ENCODE results near the gene ARL11. TPM values are rescaled to one million over a fixed set of nuclear protein-coding genes. Genes with fewer than 3 reads are reported as not detected.

The ARL11 gene
- total and polyA plus RNA-seq, 2 of the 4 experiments (the other 2 are of a cell fraction) = not detected

DNA sequence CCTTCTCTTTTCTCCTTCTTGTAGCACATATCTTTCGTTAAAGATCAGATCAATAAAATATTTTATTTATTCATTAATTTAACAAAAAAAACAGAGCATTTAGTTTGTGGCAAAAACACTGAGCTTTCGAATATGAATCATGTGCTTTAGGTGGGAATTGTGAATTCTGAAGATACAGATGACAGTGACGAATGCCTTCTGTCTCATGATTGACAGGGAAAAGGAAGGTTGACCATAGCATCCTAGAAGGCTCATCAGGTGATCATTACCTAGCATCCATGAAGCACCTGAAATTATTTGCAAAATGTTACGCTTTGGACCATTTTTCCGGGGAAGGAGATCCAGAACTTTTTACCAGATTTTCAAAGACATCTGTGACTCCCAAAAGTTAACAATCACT, 3.8 kb downstream of the ARL11 start:
- H3K4me1 ChIP-seq (ENCODE audit: control insufficient read depth, insufficient read depth, low read length) = no peaks in the 10 kb centered on the region
- H3K36me3 ChIP-seq (ENCODE audit: control insufficient read depth, insufficient read depth, low read length) = no peaks in the 10 kb centered on the region
- no peaks in the 10 kb centered on the region for H3K9me3 ChIP-seq (ENCODE audit: control insufficient read depth, insufficient read depth, low read length)
- H3K9ac ChIP-seq (ENCODE audit: low read depth, low read length) = no peak overlapping the region
- no peak overlapping the region for H2BK20ac ChIP-seq (ENCODE audit: low read depth, low read length)
- no peak overlapping the region for H3K18ac ChIP-seq (ENCODE audit: low read depth, low read length)
- no peak overlapping the region for H2AK9ac ChIP-seq (replicated peaks; ENCODE audit: low read depth, low read length, poor library complexity)
- no peak overlapping the region for H2AK5ac ChIP-seq (ENCODE audit: low read depth, low read length)
- TF ChIP-seq POLR2A (IDR thresholded peaks at IDR 0.05; ENCODE audit: low read depth, low read length) = no peak
- no peak for TF ChIP-seq RFX5 (IDR thresholded peaks at IDR 0.05; ENCODE audit: low read depth, low read length)
- TF ChIP-seq ELK1 (IDR thresholded peaks at IDR 0.05; ENCODE audit: borderline replicate concordance, low read depth, low read length) = no peak
- no peak for TF ChIP-seq NFE2L2 (IDR thresholded peaks at IDR 0.05; ENCODE audit: low read depth, low read length)
- no peak for TF ChIP-seq MXI1 (IDR thresholded peaks at IDR 0.05; ENCODE audit: borderline replicate concordance, low read depth, low read length)
- H4K5ac ChIP-seq (ENCODE audit: low read depth, low read length) = no peak overlapping the region
- H4K91ac ChIP-seq (ENCODE audit: insufficient read depth, low read depth, low read length) = no peak overlapping the region
- no peak overlapping the region for H3K4ac ChIP-seq (ENCODE audit: low read depth, low read length)
- no peaks in the 10 kb centered on the region for H3K79me1 ChIP-seq (ENCODE audit: low read depth in 1 of 2, low read length in 2 of 2)
- no peak overlapping the region for H2AFZ ChIP-seq (replicated peaks; ENCODE audit: low read length, poor library complexity)
- H3K27ac ChIP-seq (ENCODE audit: insufficient read depth, low read length) = no peak overlapping the region
- ChIA-PET CTCF (interaction anchor here (0.6 to 0.9 kb wide), 4 partner anchors 13 to 72 kb away, joined by 3 to 5 read pairs (median 4); no protein-coding TSS in a partner anchor), POLR2A (ENCODE audit: unreplicated experiment) (no interaction called here)
- WGBS, 2 experiments (ENCODE audit: extremely low coverage in 2 of 2, insufficient read length in 1 of 2) = 80% methylated on average over 1 of the region's 5 CpGs; no CpG with 5 or more reads in 1 of the 2 experiments
- no peaks in the 10 kb centered on the region for H3K27me3 ChIP-seq (ENCODE audit: control insufficient read depth, insufficient read depth, low read length)
- H4K20me1 ChIP-seq (ENCODE audit: insufficient read depth, low read length) = no peaks in the 10 kb centered on the region
- 0 out of 2 replicates have a peak, but pooled peaks cover 4% of the 10 kb centered on the region for H3K9me1 ChIP-seq (ENCODE audit: insufficient read depth, low read length)
- no peak overlapping the region for H3K23ac ChIP-seq (ENCODE audit: low read depth, low read length)
- H3K56ac ChIP-seq (ENCODE audit: extremely low read depth, insufficient read depth, low read length) = no peak overlapping the region
- in situ Hi-C loops (cut with MboI; ENCODE audit: low sequenced_read_pairs) (no loop called here), dilution Hi-C loops (cut with HindIII; ENCODE audit: low sequenced_read_pairs, unreplicated experiment) (no loop called here), intact Hi-C loops (cut with micrococcal nuclease) (no loop called here)
- no peak overlapping the region for H3K4me2 ChIP-seq (ENCODE audit: low read depth, low read length)
- no peak overlapping the region for H2BK5ac ChIP-seq (ENCODE audit: low read depth, low read length, poor library complexity, severe bottlenecking)
- no peak overlapping the region for H4K8ac ChIP-seq (ENCODE audit: low read depth in 2 of 2, low read length in 2 of 2)
- BruUV-seq (replicated peaks) = no TSS peak
- no peak overlapping the region for H2BK15ac ChIP-seq (ENCODE audit: low read depth, low read length)
- no peak overlapping the region for H2BK120ac ChIP-seq (ENCODE audit: low read depth, low read length)
- ATAC-seq (ENCODE audit: low read depth) = no peak
- no peak overlapping the region for H3K14ac ChIP-seq (replicated peaks; ENCODE audit: low read depth, low read length)
- H3K4me3 ChIP-seq (ENCODE audit: insufficient read depth, low read depth, low read length) = no peak overlapping the region
- no peak for DNase-seq
